Osteoblast (primary cell): ENCODE measurements around the gene MAMSTR. TPM values are rescaled to one million over a fixed set of nuclear protein-coding genes. Genes with fewer than 3 reads are reported as not detected.
"Not testable (repeated sequence)": the region's sequence is repeated elsewhere in the genome, so short reads cannot be mapped to it uniquely, and the experiment has no call there.

Experiments
- DNase-seq: peaks from one replicate; pipeline ENCODE4 v3.0.0; 2011; ENCODE audit warnings: low spot score, mixed read lengths; ENCODE audit not compliant: insufficient read length; ENCODE audit errors: missing footprints
- H2AFZ ChIP-seq: 2 replicates; pipeline ENCODE4 v1.6.0; 2011; ENCODE audit warnings: mild to moderate bottlenecking, low read length
- H3K27ac ChIP-seq: 2 replicates; pipeline ENCODE4 v1.5.1; 2011; ENCODE audit warnings: mild to moderate bottlenecking, low read depth, low read length, moderate library complexity
- H3K27me3 ChIP-seq: 2 replicates; pipeline ENCODE4 v1.6.0; 2012; ENCODE audit warnings: mild to moderate bottlenecking, control low read depth, inconsistent platforms, low read length, moderate library complexity; ENCODE audit not compliant: insufficient read depth
- H3K36me3 ChIP-seq: 2 replicates; pipeline ENCODE4 v1.5.1; 2011; ENCODE audit warnings: mild to moderate bottlenecking, low read length, control low read depth, moderate library complexity; ENCODE audit not compliant: insufficient read depth
- H3K4me1 ChIP-seq: 2 replicates; pipeline ENCODE4 v1.5.1; 2011; ENCODE audit warnings: mild to moderate bottlenecking, low read length, control low read depth, moderate library complexity; ENCODE audit not compliant: insufficient read depth
- H3K4me2 ChIP-seq: 2 replicates; pipeline ENCODE4 v1.6.0; 2011; ENCODE audit warnings: mild to moderate bottlenecking, low read length; ENCODE audit not compliant: insufficient read depth
- H3K4me3 ChIP-seq: fragments of 200-600 bp; sonication (generic); 3 replicates; pipeline ENCODE4 v1.5.1; 2012; ENCODE audit warnings: mild to moderate bottlenecking, low read length, inconsistent platforms; ENCODE audit not compliant: insufficient read depth
- H3K79me2 ChIP-seq: 2 replicates; pipeline ENCODE4 v1.6.0; 2012; ENCODE audit warnings: mild to moderate bottlenecking, low read length, control low read depth, inconsistent platforms; ENCODE audit not compliant: insufficient read depth
- H3K9me3 ChIP-seq: 2 replicates; pipeline ENCODE4 v1.5.1; 2011; ENCODE audit warnings: low read depth, low read length, control low read depth
- H4K20me1 ChIP-seq: 2 replicates; pipeline ENCODE4 v1.6.0; 2012; ENCODE audit warnings: mild to moderate bottlenecking, low read length, control low read depth; ENCODE audit not compliant: insufficient read depth
- CTCF ChIP-seq: IDR thresholded peaks from 2 replicates; pipeline ENCODE4 v1.5.1; 2011; ENCODE audit warnings: mild to moderate bottlenecking, low read depth, low read length, moderate library complexity; ENCODE audit errors: extremely low read depth
- total RNA-seq: library from RNA; depleted of rRNA; stranded (reverse); fragments of >200 nt; gene quantifications from 2 replicates; pipeline ENCODE4 v1.2.3, GENCODE V29; 2012

The MAMSTR gene, protein sequence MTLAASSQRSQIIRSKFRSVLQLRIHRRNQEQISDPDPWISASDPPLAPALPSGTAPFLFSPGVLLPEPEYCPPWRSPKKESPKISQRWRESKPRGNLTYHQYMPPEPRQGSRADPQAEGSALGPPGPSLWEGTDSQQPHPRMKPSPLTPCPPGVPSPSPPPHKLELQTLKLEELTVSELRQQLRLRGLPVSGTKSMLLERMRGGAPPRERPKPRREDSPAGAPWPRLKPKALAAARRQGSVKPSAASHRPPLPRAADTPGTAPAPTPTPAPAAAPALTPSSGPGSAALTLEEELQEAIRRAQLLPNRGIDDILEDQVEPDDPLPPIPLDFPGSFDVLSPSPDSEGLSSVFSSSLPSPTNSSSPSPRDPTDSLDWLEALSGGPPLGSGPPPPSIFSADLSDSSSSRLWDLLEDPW
- 0.36 and 0.59 TPM in 2 replicates for total RNA-seq

GRCh38 chr19:48719263-48720171 is at the start of gene MAMSTR:
Gene MAMSTR (minus strand): TSS chr19:48719725. CDS start chr19:48719031, 694 bp downstream.
- Histone ChIP-seq H2AFZ (peak within 1 kb of the TSS; percentile 93), H3K4me2 (peak within 1 kb of the TSS; percentile 79), H4K20me1 (no peaks in the 10 kb centered on the region), H3K79me2 (peaks cover 9% of the 10 kb centered on the region), H3K4me3 (peak within 1 kb of the TSS; percentile 75), H3K4me1 (peaks cover 31% of the 10 kb centered on the region), H3K36me3 (peaks cover 4% of the 10 kb centered on the region), H3K27me3 (no peaks in the 10 kb centered on the region), H3K9me3 (no peaks in the 10 kb centered on the region), H3K27ac (peak within 1 kb of the TSS; percentile 89)
- DNase-seq = peak; percentile 76
- TF ChIP-seq CTCF = no peak

DNA sequence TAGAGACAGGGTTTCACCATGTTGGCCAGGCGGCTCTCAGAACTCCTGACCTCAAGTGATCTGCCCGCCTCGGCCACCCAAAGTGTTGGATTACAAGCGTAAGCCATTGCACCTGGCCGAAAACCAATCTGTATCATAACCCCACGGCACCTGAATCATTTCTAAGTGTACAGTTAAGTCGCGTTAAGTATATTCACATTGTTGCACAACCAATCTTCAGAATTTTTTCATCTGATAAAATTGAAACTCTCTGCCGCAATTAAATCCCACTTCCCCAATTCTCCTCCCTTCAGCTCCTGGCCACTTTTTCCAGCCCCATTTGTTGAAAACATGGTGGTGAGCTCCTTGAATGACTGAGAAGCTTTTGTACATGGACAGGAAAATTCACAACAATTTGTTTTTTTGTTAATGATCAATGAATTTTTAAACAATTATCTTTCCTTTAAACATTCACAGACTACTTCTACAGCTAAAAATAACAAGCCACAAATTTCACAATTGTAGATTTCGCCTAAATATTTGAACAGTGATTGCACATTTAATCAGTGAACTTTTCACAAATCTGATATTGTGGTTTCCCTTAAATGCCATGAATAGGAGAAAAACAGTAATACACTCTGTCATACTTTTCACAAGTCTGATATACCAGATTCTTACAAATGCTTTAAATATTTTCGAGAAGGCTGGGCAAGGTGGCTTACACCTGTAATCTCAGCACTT is 49.6 kb upstream of the MAMSTR start:
- no peak overlapping the region for H2AFZ ChIP-seq
- no peak overlapping the region for H3K4me2 ChIP-seq
- H3K27ac ChIP-seq = no peak overlapping the region
- H4K20me1 ChIP-seq = no peaks in the 10 kb centered on the region
- peaks cover 12% of the 10 kb centered on the region for H3K4me1 ChIP-seq
- H3K79me2 ChIP-seq = no peaks in the 10 kb centered on the region
- no peaks in the 10 kb centered on the region for H3K36me3 ChIP-seq
- H3K27me3 ChIP-seq = peaks cover 25% of the 10 kb centered on the region
- no peak for DNase-seq
- no peak overlapping the region for H3K4me3 ChIP-seq
- no peak for TF ChIP-seq CTCF
- H3K9me3 ChIP-seq = no peaks in the 10 kb centered on the region

GRCh38 chr19:48768171-48768753 is 48.7 kb upstream of the MAMSTR start:
- H3K9me3 ChIP-seq, H3K79me2 ChIP-seq, DNase-seq: not testable (repeated sequence)

DNA sequence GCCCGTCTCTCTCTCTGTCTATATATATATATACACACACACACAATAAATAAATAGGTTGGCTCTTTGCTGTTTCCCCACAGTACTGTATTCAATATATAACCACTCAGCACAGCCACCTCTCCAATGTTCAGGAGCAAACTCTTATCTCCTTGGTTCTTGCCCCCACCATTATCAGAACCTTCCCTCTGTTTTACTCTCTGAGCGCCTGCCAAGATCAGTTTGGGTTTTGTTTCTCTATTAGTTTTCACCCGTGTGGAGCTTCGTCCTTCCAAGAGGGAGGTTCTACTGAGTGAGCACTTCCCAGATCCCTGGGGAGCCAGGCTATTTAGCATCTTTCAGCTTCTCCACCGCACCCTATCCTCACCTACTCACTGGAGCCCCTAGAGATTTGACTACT is 46.3 kb upstream of the MAMSTR start:
- not testable (repeated sequence) for H3K27ac ChIP-seq, DNase-seq, H4K20me1 ChIP-seq, H3K4me3 ChIP-seq, H3K79me2 ChIP-seq, H3K4me2 ChIP-seq, H3K9me3 ChIP-seq, H3K36me3 ChIP-seq, H2AFZ ChIP-seq
- peaks cover 34% of the 10 kb centered on the region for H3K27me3 ChIP-seq
- peaks cover 12% of the 10 kb centered on the region for H3K4me1 ChIP-seq

More at GRCh38 chr19:48768171-48768753, 48.7 kb upstream of the MAMSTR start:
- H2AFZ ChIP-seq, H3K27ac ChIP-seq, H3K4me3 ChIP-seq, H4K20me1 ChIP-seq, H3K36me3 ChIP-seq, H3K4me2 ChIP-seq: not testable (repeated sequence)
- Histone ChIP-seq H3K27me3 (peaks cover 28% of the 10 kb centered on the region), H3K4me1 (peaks cover 12% of the 10 kb centered on the region)
